DMS53 (cell line): Measurements from ENCODE around the gene GPR146.
A peak's percentile ranks its signal among the peaks of the same experiment; 100 is the strongest.
"Not testable (repeated sequence)": the region's sequence is repeated elsewhere in the genome, so short reads cannot be mapped to it uniquely, and the experiment has no call there.

Source experiments
- DNase-seq: peaks from one replicate; lab custom pipeline; 2025; lab: John Stamatoyannopoulos, UW

Gene GPR146

GRCh38 chr7:1026721-1027161, 17.6 kb upstream of the GPR146 start:
- DNase-seq = peak; percentile 81

- peak; percentile 69 for DNase-seq
Observed at GRCh38 chr7:1027242-1028043, 16.9 kb upstream of the GPR146 start.

DNA sequence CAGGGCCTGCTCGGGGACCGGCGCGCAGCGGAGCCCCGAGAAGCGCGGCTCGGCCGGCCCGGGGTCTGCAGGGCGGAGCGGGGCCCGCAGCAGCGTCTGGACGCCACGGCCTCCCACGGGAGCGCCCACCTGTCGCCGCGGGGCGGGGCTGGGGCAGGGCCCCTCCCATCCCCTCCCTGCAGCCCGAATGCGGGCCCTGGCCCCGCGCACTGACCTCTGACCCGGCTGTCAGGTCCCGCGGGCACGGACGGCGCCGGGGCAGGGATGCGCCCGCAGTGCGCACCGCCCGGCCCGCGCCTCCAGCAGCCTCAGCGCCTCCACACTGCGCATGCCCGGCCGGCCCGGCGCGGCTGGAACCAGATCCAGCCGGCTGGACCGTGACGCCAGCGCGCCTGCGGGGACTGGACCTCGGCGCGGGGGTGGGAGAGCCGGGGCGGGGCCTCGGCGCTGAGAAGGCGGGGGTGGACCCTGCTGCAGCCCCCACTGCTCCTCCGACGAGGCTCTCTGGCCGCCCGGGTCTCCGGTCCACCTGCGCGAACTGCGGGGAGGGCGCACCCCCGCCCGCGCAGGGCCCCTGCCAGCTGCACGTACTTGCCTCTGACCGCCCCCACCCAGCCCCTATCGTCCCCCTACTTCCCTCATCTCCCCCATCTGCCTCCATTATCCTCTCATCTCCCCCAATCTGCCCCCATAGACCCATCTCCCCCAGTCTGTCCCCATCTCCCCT, 16.1 kb upstream of the GPR146 start:
- DNase-seq = peak; percentile 96

DNA sequence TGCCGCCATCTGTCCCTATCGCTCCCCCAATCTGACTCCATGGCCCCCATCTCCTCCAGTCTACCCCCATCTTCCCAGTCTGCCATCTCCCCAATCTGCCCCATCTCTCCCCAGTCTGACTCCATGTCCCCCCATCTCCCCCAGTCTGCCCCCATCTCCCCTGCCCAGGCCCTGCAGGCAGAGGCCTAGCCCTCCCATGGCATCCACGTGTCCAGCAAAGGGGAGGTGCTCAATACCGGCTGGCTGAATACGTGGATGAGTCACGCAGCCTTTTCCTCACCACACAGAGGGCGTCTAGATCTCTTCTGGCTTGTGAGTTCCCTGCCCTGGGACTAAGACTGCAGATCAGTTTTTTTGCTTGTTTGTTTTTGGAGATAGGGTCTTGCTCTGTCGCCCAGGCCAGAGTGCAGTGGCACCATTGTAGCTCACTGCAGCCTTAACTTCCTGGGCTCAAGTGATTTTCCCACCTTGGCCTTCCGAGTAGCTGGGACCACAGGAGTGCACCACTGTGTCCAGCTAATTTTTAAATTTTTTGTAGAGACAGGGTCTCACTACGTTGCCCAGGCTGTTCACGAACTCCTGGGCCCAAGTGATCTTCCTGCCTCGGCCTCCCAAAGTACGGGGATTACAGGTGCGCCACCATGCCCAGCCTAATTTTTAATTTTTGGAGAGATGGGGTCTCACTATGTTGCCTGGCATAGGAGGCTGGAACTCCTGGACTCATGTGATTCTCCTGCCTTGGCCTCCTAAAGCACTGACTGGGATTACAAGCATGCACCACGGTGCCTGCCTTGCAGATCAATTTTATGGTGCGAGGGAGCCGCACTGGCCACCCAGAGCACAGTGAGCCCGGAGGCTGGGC, 15.3 kb upstream of the GPR146 start:
- peak; percentile 96 for DNase-seq

- DNase-seq = no peak
Observed at GRCh38 chr7:1029637-1030443, 14.5 kb upstream of the GPR146 start.

DNA sequence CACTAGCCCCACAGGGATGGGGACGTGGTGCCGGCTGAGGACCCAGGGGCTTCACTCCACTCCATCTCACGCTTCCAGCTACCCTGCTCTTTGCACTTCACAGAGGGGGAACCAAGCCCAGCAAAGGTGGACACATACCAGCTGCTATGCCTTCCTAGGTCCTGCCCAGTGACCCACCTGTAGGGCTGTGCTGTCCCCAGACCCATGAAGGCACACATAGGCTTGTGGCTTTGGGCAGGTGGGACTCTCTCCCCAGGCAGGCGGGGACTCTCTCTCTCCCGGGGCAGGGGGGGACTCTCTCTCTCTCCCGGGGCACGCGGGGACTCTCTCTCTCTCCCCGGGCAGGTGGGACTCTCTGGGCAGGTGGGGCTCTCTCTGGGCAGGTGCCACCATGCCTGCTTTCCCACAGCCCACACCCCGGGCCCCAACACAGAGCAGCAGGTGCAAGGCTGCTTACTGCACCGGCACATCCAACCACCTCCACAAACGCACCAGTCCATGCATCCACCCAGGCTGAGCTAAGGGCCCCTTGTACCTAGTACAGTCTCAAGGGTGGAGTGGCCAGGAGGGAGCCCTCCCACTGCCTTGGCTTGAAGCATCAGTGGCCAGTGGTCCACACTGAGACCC, 13.8 kb upstream of the GPR146 start:
- DNase-seq = no peak

- no peak for DNase-seq
Observed at GRCh38 chr7:1031716-1032455, 12.5 kb upstream of the GPR146 start.

DNA sequence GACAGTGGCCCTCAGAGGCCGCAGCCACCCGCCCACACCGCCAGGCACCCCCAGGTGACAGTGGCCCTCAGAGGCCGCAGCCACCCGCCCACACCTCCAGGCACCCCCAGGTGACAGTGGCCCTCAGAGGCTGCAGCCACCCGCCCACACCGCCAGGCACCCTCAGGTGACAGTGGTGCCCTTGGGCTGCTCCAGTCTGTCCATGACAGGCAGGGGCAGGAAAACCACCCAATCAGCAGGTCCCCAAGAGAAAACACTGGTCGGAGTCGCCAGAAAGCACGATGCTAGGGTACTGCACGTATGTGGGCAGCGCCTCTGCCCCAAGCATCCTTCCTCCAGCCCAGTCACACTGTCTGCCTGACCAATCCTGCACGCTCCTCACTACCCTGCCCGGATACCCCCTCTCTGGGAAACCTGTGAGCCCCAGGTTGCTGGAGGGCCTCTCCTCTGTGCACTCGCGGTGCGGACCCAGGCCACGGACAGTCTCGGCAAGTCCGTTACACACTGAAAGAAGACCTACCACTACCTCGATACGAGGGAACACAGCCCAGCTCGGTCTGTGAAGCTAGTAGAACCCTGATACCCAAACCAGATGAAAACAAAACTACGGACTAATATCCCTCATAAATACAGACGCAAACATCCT, 11.7 kb upstream of the GPR146 start:
- no peak for DNase-seq

GRCh38 chr7:1033546-1034145, 10.7 kb upstream of the GPR146 start:
- no peak for DNase-seq

- DNase-seq = not testable (repeated sequence)
Observed at GRCh38 chr7:1034769-1035168, 9.6 kb upstream of the GPR146 start.

DNA sequence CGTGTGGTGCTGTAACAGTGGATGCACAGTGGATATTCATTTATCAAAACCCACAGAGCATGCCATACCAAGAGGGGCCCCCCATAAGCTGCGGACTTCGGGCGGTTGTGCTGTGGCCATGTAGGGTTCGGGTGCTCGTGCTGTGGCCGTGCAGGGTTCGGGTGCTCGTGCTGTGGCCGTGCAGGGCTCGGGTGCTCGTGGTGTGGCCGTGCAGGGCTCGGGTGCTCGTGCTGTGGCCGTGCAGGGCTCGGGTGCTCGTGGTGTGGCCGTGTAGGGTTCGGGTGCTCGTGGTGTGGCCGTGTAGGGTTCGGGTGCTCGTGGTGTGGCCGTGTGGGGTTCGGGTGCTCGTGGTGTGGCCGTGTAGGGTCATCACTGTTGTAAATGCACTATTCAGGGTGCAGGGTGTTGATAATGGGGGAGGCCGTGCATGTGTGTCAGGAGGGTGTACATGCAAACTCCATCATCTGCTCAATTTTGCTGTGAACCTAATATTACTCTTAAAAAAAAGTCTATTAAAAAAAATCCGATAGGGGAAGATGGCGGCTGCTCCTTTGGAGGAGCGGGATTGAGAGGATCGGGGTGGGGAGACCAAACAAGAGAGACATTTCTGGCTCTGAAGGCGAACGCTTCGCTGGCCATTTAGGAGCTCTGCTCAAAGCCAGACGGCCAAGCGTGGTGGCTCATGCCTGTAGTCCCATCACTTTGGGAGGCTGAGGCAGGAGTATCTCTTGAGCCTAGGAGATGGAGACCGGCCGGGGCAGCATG, 8.0 kb upstream of the GPR146 start:
- not testable (repeated sequence) for DNase-seq

- not testable (repeated sequence) for DNase-seq
Observed at GRCh38 chr7:1040233-1040632, 4.1 kb upstream of the GPR146 start.

- no peak for DNase-seq
Observed at GRCh38 chr7:1040790-1041189, 3.6 kb upstream of the GPR146 start.

GRCh38 chr7:1041551-1042491, 2.5 kb upstream of the GPR146 start:
- no peak for DNase-seq

DNA sequence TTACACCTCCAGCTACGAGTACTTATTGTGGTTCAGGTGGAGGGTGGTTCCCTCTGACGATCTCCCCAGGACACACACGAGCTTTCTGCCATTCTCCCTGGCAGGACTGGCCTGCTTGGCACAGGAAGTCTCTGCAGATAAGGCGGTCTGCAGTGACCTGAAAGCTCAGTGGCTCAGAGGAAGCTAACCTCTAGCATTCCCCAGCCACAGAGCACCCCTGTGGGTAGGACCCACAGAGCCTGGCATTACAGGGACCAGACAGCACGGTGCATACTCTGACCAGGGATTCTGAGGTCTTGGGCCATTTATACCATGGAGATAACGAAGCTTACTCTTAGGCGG, 1.9 kb upstream of the GPR146 start:
- DNase-seq = no peak

- no peak for DNase-seq
Observed at GRCh38 chr7:1043552-1044188, 676 bp upstream of the GPR146 start.
